Heart left ventricle (tissue), 16 donors: Measurements from ENCODE around the gene TTC7B. TPM values are rescaled to one million over a fixed set of nuclear protein-coding genes. Genes with fewer than 3 reads are reported as not detected.

Source experiments
- ATAC-seq, 4 donors: fragments of 200-7000 bp; cut with Tn5 transposase; one replicate each; pipeline ENCODE4 v1.9.1; 2020 to 2022; ENCODE audit warnings: moderate library complexity in 4 of 4, mild to moderate bottlenecking in 3 of 4, moderate number of reproducible peaks in 1 of 4
- DNase-seq, 5 donors: peaks; one replicate each; pipeline ENCODE4 v3.0.0-alpha.2; 2020
- H3K27ac ChIP-seq, 12 donors: fragments of 200-600 bp; sonication (generic) in 4 of 12; one replicate each; pipeline versions ENCODE4 v1.5.0 to v1.8.0; 2016 to 2022; ENCODE audit warnings: mild to moderate bottlenecking in 2 of 12
- H3K27me3 ChIP-seq, 9 donors: fragments of 200-600 bp; sonication (generic) in 2 of 9; one replicate each; pipeline versions ENCODE4 v1.5.1 to v1.8.0; 2016 to 2022; ENCODE audit warnings: mild to moderate bottlenecking in 3 of 9
- H3K36me3 ChIP-seq, 9 donors: fragments of 200-600 bp; sonication (generic) in 2 of 9; one replicate each; pipeline versions ENCODE4 v1.5.0 to v1.8.0; 2018 to 2022; ENCODE audit warnings: mild to moderate bottlenecking in 2 of 9
- H3K4me1 ChIP-seq, 12 donors: fragments of 200-600 bp; sonication (generic) in 4 of 12; one replicate each; pipeline versions ENCODE4 v1.5.0 to v1.8.0; 2016 to 2022; ENCODE audit warnings: mild to moderate bottlenecking in 3 of 12
- H3K4me3 ChIP-seq, 12 donors: fragments of 200-600 bp; sonication (generic) in 4 of 12; one replicate each; pipeline versions ENCODE4 v1.5.0 to v1.8.0; 2017 to 2022; ENCODE audit warnings: mild to moderate bottlenecking in 9 of 12, moderate library complexity in 4 of 12
- H3K9me3 ChIP-seq, 12 donors: fragments of 200-600 bp; sonication (generic) in 4 of 12; one replicate each; pipeline versions ENCODE4 v1.5.0 to v1.8.0; 2016 to 2022; ENCODE audit warnings: mild to moderate bottlenecking in 1 of 12
- CTCF ChIP-seq, 12 donors: fragments of 200-600 bp; sonication (generic) in 4 of 12; IDR thresholded peaks; one replicate each; pipeline versions ENCODE4 v1.5.0 to v1.8.0; 2018 to 2022; ENCODE audit warnings: antibody characterized with exemption in 12 of 12, mild to moderate bottlenecking in 5 of 12
- POLR2A ChIP-seq, 2 donors: fragments of 450-650 bp; IDR thresholded peaks; one replicate each; pipeline ENCODE4 v1.6.1; 2017; ENCODE audit warnings: antibody characterized with exemption in 2 of 2, mild to moderate bottlenecking in 2 of 2, moderate library complexity in 2 of 2
- WGBS, 4 donors: extraction: QIAGEN DNeasy Blood & Tissue Kit in 2 of 4; methylation state at CpG; one replicate each; pipeline versions ENCODE4 v1.1.5 to v1.1.7; 2013 to 2018; 5-methylcytosine and 5-hydroxymethylcytosine counted together
- intact Hi-C, 10 donors: fragments of 100-400 bp; cut with DNase I; formaldehyde crosslinking; loops; one replicate each; pipeline versions ENCODE4 v1.11.1 to v1.14.2; 2022
- polyA plus RNA-seq, 2 donors: library from polyadenylated mRNA; stranded (reverse); fragments of 200-250 nt; gene quantifications; one replicate each; pipeline ENCODE4 v1.2.3, GENCODE V29; 2013
- total RNA-seq, 9 donors: library from RNA; depleted of rRNA in 2 of 9; stranded (reverse); fragments of >200 nt in 2 of 9; fragmentation: NEBNext Ultra II Directional in 3 of 9; extraction: Animal tissue kit (Norgen Biotek cat#: 25700) in 3 of 9; gene quantifications; one replicate each; pipeline versions ENCODE4 v1.1.0 to v1.2.4, GENCODE V29; 2016 to 2023
- donor health status: ischemic (EF 13 %, LVEDD 7.1; RV severe dilation, severe dysfunction).
- donor health status: healthy with polysubstance abuse.
- donor health status: DM: no; HTN: yes; CAD: no.
- donor health status: DM: no; HTN: no; CAD: no.
- donor health status: ischemic (EF 25% LVEDD 6.9; RV normal size, moderate dysfunction).
- donor health status: ischemic (EF 25% LVEDD 5.7; RV mildly dilated, moderate dysfunction).
- donor health status: healthy.
- donor health status: DM: yes; HTN: yes; CAD: no.
- donor health status: ischemic (EF 35%, LVEDD 5.7; RV mildly dilated, moderate dysfunction).
- donor health status: nonischemic (EF 11% LVEDD 7.7; RV severe dilation, severe dysfunction).
- donor health status: DM: yes; HTN: yes; CAD: no.
- donor health status: PGD.
- donor health status: ischemic (EF 29% LVEDD 5.4; RV normal size, mild dysfunction).
- donor health status: nonischemic (EF 23%, LVEDD 6.1; RV moderate dilation, normal function).

The TTC7B gene
- total and polyA plus RNA-seq, 11 donors, result 20.3 to 76.1 (median 62.6) TPM

GRCh38 chr14:90581745-90582144 is 234.5 kb downstream of the TTC7B start:
- Histone ChIP-seq H3K27me3 (no peaks in the 10 kb centered on the region), H3K4me1 (peaks cover 0 to 42% (median 20%) of the 10 kb centered on the region in 12 donors), H3K4me3 (no peak overlapping the region), H3K27ac (no peak overlapping the region), H3K36me3 (peaks cover 0 to 15% (median 4%) of the 10 kb centered on the region in 9 donors), H3K9me3 (no peaks in the 10 kb centered on the region)
- intact Hi-C loops, result no loop called here
- 83 to 100% (median 97%) methylated on average over 8 of the region's 8 CpGs for WGBS, 4 donors
- no peak for DNase-seq
- TF ChIP-seq CTCF (IDR thresholded peaks at IDR 0.05), result no peak
- TF ChIP-seq POLR2A (IDR thresholded peaks at IDR 0.05), result no peak
- no peak for ATAC-seq

GRCh38 chr14:90580377-90581335 is 235.6 kb downstream of the TTC7B start:
- DNase-seq (no peak), ATAC-seq (no peak)
- H3K4me3 ChIP-seq, result no peak overlapping the region
- WGBS, 4 donors, result 65 to 71% (median 65%) methylated on average over 13 to 20 of the region's 20 CpGs
- H3K9me3 ChIP-seq, result no peaks in the 10 kb centered on the region
- H3K27ac ChIP-seq, result peak overlapping the region in 2 of 12 donors; percentile 13 to 27
- TF ChIP-seq POLR2A (IDR thresholded peaks at IDR 0.05) (no peak), CTCF (IDR thresholded peaks at IDR 0.05) (no peak)
- no peaks in the 10 kb centered on the region for H3K27me3 ChIP-seq
- intact Hi-C loops, result no loop called here
- H3K4me1 ChIP-seq, result peaks cover 0 to 49% (median 22%) of the 10 kb centered on the region in 12 donors
- H3K36me3 ChIP-seq, result peaks cover 0 to 11% (median 1%) of the 10 kb centered on the region in 9 donors

GRCh38 chr14:90579816-90580215 is 236.4 kb downstream of the TTC7B start:
- no peak for ATAC-seq
- H3K4me1 ChIP-seq, result peaks cover 0 to 57% (median 29%) of the 10 kb centered on the region in 12 donors
- no peak overlapping the region for H3K27ac ChIP-seq
- H3K36me3 ChIP-seq, result peaks cover 0 to 10% (median 0%) of the 10 kb centered on the region in 9 donors
- intact Hi-C loops, result no loop called here
- H3K9me3 ChIP-seq, result no peaks in the 10 kb centered on the region
- H3K27me3 ChIP-seq, result no peaks in the 10 kb centered on the region
- no peak for DNase-seq
- 96 to 98% (median 98%) methylated on average over 8 to 9 of the region's 9 CpGs for WGBS, 4 donors
- TF ChIP-seq CTCF (IDR thresholded peaks at IDR 0.05) (no peak), POLR2A (IDR thresholded peaks at IDR 0.05) (no peak)
- H3K4me3 ChIP-seq, result no peak overlapping the region

- intact Hi-C loops, result no loop called here
- peak overlapping the region in 4 of 12 donors; percentile 62 to 80 (median 76) for H3K27ac ChIP-seq
Observed at GRCh38 chr14:90579088-90579487, 237.1 kb downstream of the TTC7B start.

More at GRCh38 chr14:90579088-90579487, 237.1 kb downstream of the TTC7B start:
- Histone ChIP-seq H3K4me3 (no peak overlapping the region), H3K4me1 (peaks cover 0 to 65% (median 35%) of the 10 kb centered on the region in 12 donors), H3K36me3 (peaks cover 0 to 10% (median 0%) of the 10 kb centered on the region in 9 donors), H3K27me3 (no peaks in the 10 kb centered on the region), H3K9me3 (no peaks in the 10 kb centered on the region)
- TF ChIP-seq CTCF (IDR thresholded peaks at IDR 0.05) (no peak), POLR2A (IDR thresholded peaks at IDR 0.05) (no peak)
- DNase-seq (no peak), ATAC-seq (no peak)
- 93 to 97% (median 95%) methylated on average over 5 to 8 of the region's 8 CpGs for WGBS, 4 donors
